Stomach (tissue), 4 donors: ENCODE data around the gene MS4A18.

Experiments used
- EP300 ChIP-seq: sonication (generic); formaldehyde crosslinking; IDR thresholded peaks from one replicate; pipeline ENCODE4 v1.6.1; 2017; ENCODE audit warnings: antibody characterized with exemption
- POLR2AphosphoS5 ChIP-seq, 3 donors: sonication (generic); formaldehyde crosslinking; IDR thresholded peaks; one replicate each; pipeline ENCODE4 v1.6.1; 2016; ENCODE audit warnings: antibody characterized with exemption in 3 of 3
- TF ChIP-seq, protein P1 (sequence below), 7 experiments: fragments of 450-650 bp in 4 of 7; fragments of 200-600 bp in 3 of 7; sonication (generic) in 3 of 7; IDR thresholded peaks; one replicate each; pipeline ENCODE4 v1.5.1; 2016 to 2019; ENCODE audit warnings: antibody characterized with exemption in 7 of 7, control low read depth in 2 of 7, mild to moderate bottlenecking in 1 of 7

DNA sequence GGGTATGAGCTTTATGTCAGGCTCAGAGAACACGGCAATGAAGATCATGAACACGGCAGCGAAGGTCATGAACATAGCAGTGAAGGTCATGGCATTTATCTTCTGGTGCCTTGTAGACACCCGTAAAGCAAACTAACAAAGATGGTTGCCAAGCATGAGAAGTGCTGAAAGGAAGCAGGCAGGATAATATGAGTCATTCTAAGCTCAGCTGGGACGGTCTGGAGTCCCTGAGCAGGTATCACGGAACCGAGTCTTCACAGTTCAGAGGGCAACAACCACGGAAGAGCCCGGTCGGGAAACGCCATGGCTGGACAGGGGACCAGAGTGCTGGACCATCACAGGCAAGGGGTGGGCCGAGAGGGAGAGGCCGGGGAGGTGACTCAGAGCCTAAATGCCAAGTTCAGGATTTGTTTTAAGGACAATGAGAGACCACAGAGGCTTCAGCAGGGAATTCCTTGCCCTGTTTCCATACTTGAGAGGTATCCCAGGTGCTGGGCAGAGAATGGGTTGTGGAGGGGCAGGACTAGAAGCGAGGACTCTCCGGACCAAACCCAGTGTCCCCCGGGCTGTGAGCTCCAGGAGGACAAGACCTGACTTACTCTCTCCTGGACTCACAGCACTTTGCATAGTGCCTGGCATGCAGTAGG lies 47.5 kb downstream of the MS4A18 start:
- no peak for TF ChIP-seq POLR2AphosphoS5 (IDR thresholded peaks at IDR 0.05)
- TF ChIP-seq, protein P1, sequence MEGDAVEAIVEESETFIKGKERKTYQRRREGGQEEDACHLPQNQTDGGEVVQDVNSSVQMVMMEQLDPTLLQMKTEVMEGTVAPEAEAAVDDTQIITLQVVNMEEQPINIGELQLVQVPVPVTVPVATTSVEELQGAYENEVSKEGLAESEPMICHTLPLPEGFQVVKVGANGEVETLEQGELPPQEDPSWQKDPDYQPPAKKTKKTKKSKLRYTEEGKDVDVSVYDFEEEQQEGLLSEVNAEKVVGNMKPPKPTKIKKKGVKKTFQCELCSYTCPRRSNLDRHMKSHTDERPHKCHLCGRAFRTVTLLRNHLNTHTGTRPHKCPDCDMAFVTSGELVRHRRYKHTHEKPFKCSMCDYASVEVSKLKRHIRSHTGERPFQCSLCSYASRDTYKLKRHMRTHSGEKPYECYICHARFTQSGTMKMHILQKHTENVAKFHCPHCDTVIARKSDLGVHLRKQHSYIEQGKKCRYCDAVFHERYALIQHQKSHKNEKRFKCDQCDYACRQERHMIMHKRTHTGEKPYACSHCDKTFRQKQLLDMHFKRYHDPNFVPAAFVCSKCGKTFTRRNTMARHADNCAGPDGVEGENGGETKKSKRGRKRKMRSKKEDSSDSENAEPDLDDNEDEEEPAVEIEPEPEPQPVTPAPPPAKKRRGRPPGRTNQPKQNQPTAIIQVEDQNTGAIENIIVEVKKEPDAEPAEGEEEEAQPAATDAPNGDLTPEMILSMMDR (IDR thresholded peaks at IDR 0.05): no peak
- no peak for TF ChIP-seq EP300
